NCI-H526 (cell line): ENCODE measurements around the gene RAPGEF5.

Experiments
- DNase-seq, 2 experiments: peaks; one replicate each; lab custom pipeline; 2025; lab: John Stamatoyannopoulos, UW

Gene RAPGEF5

DNA sequence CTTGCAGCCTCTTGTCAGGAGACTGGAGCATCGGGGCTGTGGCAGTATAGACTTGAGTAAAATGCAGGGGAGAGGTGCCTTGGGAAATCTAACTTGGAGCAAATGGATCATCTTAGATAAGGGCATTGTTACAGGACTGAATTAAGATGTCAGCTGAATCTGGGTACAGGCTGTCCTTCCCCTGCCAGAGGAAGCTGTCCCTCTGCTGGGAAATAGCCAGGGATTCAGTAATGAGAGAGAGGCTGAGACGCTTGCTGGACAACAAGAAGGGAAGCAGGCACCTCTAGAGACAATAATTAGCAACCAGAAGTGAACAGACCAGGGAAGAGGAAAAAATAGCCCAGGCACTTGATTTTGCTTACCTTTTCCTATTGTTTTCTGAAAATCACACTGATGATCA lies 20.7 kb upstream of the RAPGEF5 start:
- peak in 1 of 2 experiments; percentile 45 for DNase-seq

DNA sequence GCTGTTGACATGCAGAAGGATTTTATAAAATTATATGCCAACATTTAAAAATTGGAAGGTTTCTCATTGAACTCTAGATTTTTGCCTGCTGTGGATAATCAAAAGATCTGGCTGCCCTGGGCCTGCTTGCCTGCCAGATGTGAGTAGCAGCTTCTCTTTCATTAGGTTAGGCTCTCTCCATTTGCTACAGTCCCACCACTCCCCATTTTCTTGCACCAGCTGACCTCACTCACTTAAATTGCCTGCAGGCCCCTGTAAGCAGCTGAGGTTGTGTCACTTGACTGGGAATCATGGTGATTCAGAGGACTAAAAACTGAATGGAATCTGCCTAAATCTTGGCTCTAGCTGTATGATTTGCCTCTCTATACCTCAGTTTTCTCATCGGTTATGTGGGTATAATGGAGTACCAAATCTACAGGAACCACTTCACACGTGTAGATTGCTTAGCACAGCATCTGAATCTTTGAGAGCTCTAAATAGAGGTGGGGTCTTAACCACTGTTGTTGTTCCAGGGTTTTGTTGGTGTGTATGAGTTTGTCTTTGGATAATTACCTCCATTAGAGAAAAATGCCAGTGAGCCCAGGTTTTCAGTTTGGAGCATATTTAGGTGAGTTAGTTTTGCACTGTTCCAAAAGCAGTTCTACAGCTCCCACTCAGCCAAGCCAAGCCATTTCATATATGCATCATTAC lies 18.6 kb upstream of the RAPGEF5 start:
- DNase-seq: no peak

DNA sequence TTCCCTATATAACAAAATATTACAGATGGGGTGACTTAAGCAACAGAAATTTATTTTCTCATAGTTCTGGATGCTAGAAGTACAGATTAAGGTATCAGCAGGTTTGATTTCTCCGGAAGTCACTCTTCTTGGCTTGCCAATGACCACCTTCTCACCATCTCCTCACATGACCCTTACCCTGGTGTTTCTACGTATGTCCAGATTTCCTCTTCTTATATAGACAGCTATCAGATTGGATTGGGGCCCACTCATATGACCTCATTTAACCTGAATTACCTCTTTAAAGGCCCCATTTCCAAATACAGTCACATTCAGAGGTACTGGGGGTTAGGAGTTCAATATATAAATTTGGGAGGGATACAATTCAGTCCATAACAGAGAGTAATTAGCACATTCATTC lies 17.0 kb upstream of the RAPGEF5 start:
- no peak for DNase-seq

DNA sequence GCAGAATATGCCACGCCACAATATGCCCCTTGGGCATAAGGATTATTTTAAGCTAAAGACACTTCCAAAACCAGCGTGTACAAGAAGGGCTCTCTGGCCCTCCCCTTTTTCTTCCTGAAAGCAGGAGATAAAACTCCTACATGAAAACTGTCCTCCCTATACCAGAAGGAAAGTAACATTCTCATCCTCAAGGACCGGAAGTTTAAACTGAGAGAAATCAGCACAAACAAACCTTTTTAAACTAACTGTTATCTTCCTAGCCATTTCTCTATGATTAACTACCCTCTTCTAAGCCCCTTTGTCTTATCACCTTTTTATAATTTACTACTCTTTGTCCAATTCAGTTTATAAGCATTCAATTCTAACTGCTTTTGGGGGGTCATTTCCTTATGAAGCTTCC lies 16.4 kb upstream of the RAPGEF5 start:
- DNase-seq: no peak

DNA sequence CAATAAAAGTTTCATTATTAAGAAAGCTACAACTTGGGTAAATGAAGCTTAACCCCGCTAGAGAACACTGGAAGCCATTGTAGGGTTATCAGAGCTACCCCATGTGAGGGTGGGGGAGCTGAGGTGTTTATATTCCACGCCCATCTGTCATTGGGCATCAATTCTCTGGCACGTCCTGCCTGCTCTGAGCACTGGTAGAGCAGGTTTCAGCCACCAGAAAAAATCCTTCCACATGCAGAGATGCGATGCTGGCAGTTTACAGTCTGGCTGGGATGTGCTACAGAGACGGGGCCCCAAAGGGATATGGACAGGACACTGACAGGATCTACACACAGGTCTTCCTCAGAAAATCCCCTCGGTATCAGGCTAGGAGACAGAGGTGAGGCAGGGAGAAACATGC lies 15.9 kb upstream of the RAPGEF5 start:
- peak; percentile 76 to 83 for DNase-seq

DNA sequence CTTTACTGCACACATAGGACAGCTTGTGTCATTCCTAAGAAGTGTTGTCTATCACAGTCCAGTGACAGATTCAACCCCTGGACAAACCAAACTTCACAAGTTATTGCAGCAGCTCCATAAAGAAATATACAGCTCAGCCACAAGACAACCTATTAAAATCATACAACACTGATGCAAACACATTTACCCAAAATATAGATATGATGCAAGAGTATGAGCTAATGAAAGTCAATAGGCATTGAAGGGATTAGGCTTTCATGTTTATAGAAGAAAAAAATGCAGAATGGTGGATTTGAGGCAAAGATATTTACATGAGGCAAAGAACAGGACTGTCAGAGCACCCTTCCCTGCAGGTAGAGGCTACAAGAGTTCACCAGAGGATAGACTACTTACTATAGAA lies 14.9 kb upstream of the RAPGEF5 start:
- DNase-seq: no peak

DNA sequence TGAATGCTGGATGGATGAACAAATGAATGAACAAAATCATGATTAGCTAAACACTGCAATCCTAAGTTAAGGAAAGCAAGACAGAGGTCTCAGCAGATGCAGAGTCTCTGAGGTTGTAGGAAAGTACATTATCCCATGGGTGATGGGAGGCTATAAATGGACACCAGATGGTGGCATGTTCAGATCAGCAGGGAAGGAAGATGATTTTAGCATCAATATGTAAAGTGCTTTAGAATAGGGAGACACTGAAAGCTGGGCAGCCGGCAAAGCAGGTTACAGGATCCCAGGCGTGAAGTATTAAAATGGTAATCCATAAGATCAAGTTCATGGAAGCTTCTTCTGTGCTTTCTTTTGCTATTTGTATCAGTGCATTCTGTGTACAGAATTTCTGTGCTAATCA lies 7.9 kb upstream of the RAPGEF5 start:
- DNase-seq: peak; percentile 88 to 89

DNA sequence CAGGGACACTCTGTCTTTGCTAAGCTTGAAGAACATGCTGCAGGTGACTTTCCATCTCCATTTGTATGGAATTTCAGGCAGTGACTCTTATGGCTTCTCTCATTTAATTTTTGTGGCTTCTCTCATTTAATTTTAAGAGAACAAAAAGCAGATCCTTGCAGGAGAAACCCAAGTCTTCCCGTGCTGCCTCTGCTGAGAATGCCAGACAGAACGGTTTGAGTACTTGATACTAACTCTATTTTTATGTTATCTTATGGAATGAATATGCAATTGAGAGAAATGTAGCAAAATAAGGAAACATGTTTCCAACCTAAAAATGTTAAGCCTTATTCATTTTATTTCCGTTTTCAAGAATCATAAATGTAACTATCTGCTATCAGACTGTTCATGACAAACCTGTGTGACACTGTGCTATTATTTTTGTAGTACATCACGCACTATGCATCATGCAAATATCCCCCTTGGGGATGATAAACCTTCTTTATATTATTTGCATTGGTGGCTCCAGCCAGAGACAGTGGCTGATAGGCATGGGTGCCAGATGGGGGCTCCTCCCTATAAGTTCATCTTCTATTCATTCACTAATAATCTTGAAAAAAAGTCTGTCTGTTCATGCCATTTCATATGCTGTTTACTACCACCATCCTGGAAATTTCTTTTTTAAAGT lies 6.9 kb upstream of the RAPGEF5 start:
- peak; percentile 97 to 98 for DNase-seq

DNA sequence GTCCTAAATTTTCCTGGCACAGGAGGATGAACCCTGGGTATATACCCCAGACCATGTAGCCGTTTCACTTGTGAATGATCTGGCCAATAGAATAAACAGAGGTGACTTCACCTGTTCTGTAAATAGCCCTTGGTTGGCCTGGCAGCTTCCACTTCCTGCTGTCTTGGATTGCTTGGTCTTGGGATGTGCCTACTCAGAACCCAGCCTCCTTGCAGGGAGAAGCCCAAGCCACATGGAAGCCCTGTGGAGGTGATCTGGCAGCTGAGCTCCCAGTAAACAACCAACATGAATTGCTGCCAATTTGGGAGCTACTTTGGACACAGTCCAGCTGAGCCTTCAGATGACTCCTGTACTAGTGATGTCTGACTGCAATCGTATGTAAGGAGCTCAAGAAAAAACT lies 4.8 kb upstream of the RAPGEF5 start:
- peak in 1 of 2 experiments; percentile 49 for DNase-seq

DNA sequence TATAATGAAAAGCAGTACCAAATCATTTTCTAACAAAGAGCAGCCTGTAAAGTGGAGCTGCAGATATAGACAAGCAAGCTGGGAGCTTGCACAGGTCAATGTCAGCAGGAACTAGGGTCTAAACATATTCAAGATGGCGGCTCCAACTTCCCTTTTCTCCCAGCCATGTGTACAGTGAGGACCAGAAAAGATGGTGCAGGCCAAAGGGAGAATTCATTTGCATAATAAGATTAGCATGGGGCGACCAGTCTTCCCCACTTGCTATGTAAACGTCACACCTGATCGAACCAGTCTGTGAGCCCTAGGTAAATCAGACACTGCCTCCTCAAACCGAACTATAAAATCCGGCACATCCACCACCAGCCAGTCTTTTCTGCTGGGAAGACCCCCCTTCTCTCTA lies 4.4 kb upstream of the RAPGEF5 start:
- DNase-seq: peak; percentile 83 to 85

DNA sequence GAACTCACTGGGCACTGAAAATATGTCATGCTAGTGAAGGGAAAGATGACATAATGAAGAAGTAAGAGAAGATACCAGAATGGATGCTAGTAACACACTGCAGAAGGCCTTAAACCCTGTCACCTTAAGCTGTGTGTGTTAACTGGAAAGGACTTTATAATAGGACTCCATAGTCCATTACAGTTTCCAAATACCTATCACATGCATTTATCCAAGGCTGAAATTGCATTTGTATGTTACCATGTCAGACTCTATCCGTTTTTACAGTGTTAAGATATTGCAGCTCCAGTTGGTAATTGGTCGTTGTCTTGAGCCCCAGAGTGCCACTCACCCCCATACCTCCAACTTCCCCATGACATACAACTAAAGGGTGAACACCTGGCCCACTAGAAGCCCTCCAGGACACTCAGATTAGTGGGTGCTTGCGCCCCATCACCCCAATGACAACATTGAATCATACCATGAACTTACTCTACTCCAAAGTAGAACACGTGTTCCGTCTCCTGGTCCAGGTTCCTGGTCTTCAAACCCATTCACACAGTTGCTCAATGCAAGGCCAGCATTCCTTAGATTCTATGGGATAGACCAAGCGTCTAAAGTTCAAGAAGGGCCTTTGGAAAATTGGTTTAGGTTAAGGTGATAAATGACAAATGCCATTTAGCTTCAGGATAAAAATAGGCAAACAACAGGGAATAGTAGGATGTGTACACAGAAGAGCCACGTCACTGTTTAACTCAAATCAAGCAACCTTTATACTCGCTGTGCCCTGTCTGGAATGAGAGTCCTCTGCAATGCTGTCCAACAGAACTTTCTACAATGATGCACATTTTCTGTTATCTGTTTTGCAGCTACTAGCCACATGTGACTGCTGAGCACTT lies 2.1 kb upstream of the RAPGEF5 start:
- DNase-seq: no peak

DNA sequence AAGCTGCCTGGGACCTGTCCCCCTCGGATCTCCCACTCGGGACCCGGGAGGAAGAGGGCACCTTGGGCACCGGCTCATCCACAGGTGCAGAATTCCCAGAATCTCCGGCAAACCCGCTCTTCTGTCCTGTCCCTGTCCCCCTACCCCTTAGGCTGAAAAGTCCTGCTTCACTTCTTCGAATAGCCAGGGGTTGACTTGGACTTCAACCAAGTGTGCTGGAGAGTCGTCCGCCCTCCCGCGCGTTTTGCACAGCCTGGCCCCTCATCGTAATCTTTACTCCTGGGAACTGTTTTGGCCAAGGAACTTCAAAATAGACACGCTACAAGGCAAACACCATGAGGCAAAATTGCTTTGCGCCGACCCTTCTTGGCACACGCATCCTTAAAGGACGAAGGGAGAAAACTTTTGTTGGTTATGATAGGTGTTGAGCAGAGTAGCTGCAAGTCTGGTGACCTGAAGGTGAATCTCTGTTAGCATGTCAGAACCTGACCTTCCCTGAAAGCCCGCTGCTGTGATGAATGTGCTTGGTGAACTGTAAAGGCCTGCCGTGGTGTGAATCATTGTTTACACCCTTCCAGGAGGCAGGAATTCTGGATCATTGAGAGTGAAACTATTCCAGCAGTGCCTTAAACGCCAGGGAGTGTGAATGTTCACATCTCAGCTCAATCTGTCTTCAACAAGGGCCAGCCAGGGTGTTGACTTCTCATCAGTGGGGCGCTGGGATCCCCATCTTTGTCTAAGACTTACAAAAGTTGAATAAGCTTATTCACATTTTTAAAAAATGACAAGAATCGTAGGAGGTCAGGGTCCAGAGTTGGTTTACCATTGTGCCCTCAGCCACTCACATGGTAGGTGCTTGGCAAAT lies 589 bp upstream of the RAPGEF5 start:
- DNase-seq: peak; percentile 48 to 84

DNA sequence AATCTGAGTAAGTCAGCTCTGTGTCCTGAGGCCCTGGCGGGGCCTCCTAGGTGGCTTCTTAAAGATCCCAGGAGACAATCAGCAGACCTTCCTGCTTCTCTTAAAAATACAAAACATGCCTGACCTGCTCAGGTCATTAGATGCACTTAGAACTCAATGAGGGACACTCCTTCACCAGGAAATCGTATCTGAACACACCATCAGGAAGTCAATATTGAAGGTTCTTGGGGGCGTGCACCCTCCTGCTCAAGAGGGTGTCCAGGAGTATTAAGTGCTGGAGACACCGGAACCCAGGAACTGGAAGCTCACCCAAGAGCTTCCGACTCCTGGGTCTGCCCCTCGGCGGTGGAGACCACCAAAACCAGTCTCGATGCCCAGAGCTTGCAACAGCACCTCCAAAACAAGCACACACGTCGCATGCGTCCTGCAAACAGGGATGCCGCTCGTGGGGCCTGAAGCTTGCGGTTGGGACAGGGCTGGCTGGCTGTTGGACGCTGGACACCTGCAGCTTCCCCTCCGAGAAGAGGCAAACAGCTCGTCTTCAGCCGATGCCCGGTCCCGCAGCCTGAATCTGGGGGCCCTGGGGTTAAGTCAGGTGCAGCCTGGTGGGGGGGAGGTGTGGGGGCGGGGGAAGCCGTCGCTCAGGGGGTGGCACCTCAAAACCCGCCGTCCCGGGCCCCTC lies 803 bp downstream of the RAPGEF5 start:
- peak in 1 of 2 experiments; percentile 54 for DNase-seq

DNA sequence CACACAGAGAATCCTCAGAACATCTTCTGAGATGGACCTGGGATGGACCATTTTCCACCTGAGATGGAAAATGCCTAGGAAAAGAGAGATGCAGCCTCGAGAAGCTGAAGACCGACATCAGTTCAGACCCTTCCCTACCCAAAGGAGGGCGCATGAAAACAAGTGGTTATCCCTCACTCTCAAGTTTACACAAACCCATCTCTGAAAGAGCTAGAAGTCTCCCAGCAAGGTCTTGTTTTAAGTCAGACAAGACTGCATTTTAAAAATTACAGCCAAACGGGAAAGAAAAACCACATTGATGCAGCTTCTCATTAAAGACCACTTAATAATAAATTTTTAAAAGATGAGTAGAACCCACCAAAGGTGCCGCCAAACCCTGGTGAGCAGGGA lies 1.3 kb downstream of the RAPGEF5 start:
- peak in 1 of 2 experiments; percentile 31 for DNase-seq

DNA sequence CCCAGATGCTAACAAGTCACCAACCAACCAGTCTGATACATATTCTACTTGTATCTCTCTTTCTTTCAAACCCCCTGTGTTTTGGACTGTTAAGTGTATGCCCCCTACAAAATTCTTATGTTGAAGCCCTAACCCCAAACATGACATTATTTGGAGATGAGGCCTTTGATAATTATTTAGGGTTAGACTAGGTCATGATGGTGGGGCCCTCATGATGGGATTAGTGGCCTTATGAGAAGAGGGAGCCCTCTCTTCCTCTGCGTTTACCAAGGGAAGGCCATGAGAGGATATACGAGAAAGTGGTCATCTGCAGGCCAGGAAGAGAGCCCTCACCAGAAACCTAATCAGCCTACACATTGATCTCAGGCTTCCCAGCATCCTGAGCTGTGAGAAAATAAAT lies 2.5 kb downstream of the RAPGEF5 start:
- no peak for DNase-seq

DNA sequence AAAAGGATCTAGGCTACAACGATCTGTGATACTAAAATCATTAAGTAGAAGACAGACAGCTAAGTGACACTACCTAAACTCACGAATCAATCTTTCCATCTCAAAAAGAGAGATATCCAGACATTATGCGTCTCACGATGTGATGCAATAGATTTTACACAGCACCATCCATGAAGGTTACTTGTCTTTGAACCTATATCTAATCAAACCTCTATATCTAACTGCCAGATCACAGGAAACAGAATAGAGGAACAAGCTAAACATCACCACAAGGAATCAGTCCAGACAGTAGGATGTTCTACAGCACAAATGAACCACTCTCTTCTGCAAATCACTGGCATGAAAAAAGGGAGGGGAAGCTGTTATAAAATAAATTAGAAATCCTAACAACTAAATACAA lies 4.1 kb downstream of the RAPGEF5 start:
- DNase-seq: no peak

DNA sequence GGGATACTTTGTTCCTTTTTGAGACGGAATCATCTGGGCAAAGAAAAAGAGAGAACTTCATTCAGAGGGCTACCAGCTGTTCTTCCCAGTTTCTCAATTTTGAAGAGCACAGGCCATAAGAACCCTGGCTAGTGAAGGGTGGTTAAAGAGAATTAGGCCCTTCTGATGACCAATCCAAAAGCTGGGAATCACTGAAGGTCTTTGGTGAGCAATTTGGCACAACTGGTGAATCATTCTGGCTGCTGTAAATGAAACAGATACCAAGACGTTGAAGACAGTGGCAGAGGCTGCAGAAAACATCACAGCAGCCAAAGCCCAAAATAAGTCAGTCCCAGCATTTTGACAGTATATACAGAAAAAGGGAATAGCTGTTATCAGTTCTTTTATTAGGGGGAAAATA lies 5.1 kb downstream of the RAPGEF5 start:
- DNase-seq: no peak

DNA sequence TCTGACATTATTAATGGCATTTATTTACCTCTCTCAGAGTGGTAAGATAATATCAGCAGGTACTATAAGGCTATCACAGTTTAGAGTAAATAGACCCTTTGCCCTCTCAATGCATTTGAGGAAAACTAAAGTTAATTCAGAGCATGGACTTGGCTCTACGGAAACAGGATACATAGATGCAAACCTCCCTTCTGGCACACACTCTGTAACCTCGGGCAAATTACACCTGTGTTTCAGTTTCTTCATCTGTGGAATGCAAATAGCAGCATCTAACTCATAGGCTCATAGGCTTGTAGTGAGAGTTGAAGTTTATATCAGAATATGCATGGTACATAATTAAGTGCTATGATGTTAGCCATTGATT lies 5.6 kb downstream of the RAPGEF5 start:
- peak; percentile 86 to 89 for DNase-seq

DNA sequence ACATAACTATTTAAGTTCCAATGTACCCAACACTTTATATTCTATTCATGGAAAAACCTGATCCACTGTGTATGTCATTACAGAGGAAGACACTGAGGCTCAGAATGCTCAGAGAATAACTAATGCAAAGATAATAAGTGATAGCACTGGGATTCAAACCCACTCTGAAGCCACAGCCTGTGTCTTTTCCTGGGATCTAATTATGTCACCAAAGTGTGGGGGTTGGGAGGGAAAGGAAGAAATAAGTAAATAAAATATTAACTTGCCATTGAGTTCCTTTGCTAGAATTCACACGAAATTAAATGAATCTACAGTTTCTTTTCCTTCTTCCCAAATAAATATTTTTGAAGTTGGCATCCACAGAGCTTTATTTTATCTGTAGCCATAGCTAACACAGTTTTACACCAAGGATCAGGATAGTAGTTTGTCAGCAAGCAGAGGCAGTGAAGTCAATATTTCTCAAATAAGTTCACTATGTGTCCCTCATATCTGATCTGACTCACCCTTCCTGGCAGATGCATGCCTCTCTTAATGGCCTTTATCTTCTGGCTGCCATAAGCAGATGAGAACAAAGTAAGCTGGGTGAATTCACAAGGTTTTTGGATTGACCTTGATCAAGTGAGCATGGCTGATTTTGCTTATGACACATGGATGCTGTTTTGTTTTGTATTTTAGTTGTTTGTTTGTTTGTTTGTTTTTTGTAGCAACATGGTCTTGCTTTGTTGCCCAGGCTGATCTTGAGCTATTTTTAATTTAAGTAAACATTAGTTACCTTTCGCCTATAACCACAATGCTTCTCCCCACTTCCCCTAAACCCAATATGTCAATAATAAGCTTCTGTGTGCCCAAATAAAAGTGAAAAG lies 6.3 kb downstream of the RAPGEF5 start:
- peak; percentile 22 to 31 for DNase-seq

DNA sequence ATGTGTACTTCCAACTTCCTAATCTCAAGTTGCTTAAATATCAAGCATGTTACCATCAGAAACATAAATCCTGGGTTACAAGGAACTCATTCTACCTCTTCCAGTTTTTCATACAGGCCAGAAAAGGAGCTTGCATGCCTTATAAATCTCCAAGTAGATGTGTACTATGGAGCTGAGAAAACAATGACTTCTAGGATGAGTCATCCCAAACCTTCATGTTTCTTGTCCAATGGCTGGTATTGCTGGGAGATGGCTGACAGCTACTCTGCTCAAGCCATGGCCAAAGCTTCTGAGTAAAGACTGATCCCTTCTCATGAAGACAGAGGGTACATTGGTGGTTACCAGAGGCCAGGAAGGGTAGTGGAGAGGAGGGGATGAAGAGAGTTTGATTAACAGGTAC lies 8.6 kb downstream of the RAPGEF5 start:
- no peak for DNase-seq
